Neural cell (in vitro differentiated cells): ENCODE data around the gene AGAP3. TPM values are rescaled to one million over a fixed set of nuclear protein-coding genes. Genes with fewer than 3 reads are reported as not detected.

Experiments
- H2AFZ ChIP-seq: fragments of 200-600, 300-800 bp; sonication (generic), shearing (Covaris generic); 2 replicates; pipeline ENCODE4 v1.6.0; 2014; ENCODE audit warnings: low read depth, mild to moderate bottlenecking, antibody characterized with exemption, low read length, moderate library complexity
- H3F3A ChIP-seq: fragments of 200-600 bp; shearing (Covaris generic); 2 replicates; pipeline ENCODE4 v1.6.1; 2016; ENCODE audit warnings: mild to moderate bottlenecking, moderate library complexity, mixed read lengths, antibody characterized with exemption, low read length; ENCODE audit not compliant: insufficient read depth, poor library complexity, severe bottlenecking
- H3K27ac ChIP-seq: fragments of 200-600, 300-800 bp; sonication (generic), shearing (Covaris generic); 2 replicates; pipeline ENCODE4 v1.5.1; 2014; ENCODE audit warnings: mild to moderate bottlenecking, low read length, moderate library complexity
- H3K27me3 ChIP-seq: fragments of 300-800, 200-600 bp; sonication (generic), shearing (Covaris generic); 2 replicates; pipeline ENCODE4 v1.6.0; 2014; ENCODE audit warnings: mild to moderate bottlenecking, low read depth, low read length, moderate library complexity; ENCODE audit not compliant: insufficient read depth
- H3K36me3 ChIP-seq: fragments of 300-800, 200-600 bp; sonication (generic), shearing (Covaris generic); 2 replicates; pipeline ENCODE4 v1.5.1; 2014; ENCODE audit warnings: mild to moderate bottlenecking, antibody characterized with exemption, low read length, moderate library complexity; ENCODE audit not compliant: insufficient read depth
- H3K4me2 ChIP-seq: fragments of 300-800, 200-600 bp; sonication (generic), shearing (Covaris generic); 2 replicates; pipeline ENCODE4 v1.6.0; 2014; ENCODE audit warnings: mild to moderate bottlenecking, low read length
- H3K4me3 ChIP-seq: fragments of 300-800, 200-600 bp; sonication (generic), shearing (Covaris generic); 2 replicates; pipeline ENCODE4 v1.5.1; 2014; ENCODE audit warnings: mild to moderate bottlenecking, low read length, moderate library complexity
- H3K79me2 ChIP-seq: fragments of 200-600 bp; shearing (Covaris generic); replicated peaks from 2 replicates; pipeline ENCODE4 v1.6.0; 2014; ENCODE audit warnings: mild to moderate bottlenecking, low read length, moderate library complexity; ENCODE audit not compliant: insufficient read depth
- H3K9ac ChIP-seq: fragments of 300-800, 200-600 bp; sonication (generic), shearing (Covaris generic); 2 replicates; pipeline ENCODE4 v1.6.1; 2016; ENCODE audit warnings: mild to moderate bottlenecking, low read length, mixed read lengths
- H3K9me2 ChIP-seq: fragments of 200-600 bp; shearing (Covaris generic); 2 replicates; pipeline ENCODE4 v1.6.1; 2016; ENCODE audit warnings: mild to moderate bottlenecking, low read length, mixed read lengths; ENCODE audit not compliant: insufficient read depth
- H3K9me3 ChIP-seq: fragments of 200-600, 300-800 bp; sonication (generic), shearing (Covaris generic); 2 replicates; pipeline ENCODE4 v1.6.1; 2016; ENCODE audit warnings: mild to moderate bottlenecking, mixed run types, low read length, moderate library complexity, mixed read lengths
- H4K20me1 ChIP-seq: fragments of 200-600 bp; shearing (Covaris generic); 2 replicates; pipeline ENCODE4 v1.6.1; 2016; ENCODE audit warnings: mild to moderate bottlenecking, mixed run types; ENCODE audit not compliant: insufficient read depth
- CTCF ChIP-seq: fragments of 450-650 bp; IDR thresholded peaks from 2 replicates; pipeline ENCODE4 v1.5.1; 2014; ENCODE audit warnings: antibody characterized with exemption, mild to moderate bottlenecking, moderate library complexity; ENCODE audit not compliant: poor library complexity, severe bottlenecking
- EZH2 ChIP-seq: fragments of 200-600, 300-800 bp; shearing (Covaris generic), sonication (generic); IDR thresholded peaks from 2 replicates; pipeline ENCODE4 v1.6.1; 2014; ENCODE audit warnings: antibody characterized with exemption, low read length, borderline replicate concordance, mild to moderate bottlenecking; ENCODE audit not compliant: insufficient read depth, poor library complexity, severe bottlenecking
- MXI1 ChIP-seq: fragments of 450-650 bp; conservative IDR thresholded peaks from 2 replicates; pipeline ENCODE4 v1.6.1; 2014; ENCODE audit warnings: antibody characterized with exemption, mild to moderate bottlenecking; ENCODE audit not compliant: poor library complexity, severe bottlenecking
- POLR2AphosphoS5 ChIP-seq: IDR thresholded peaks from 2 replicates; pipeline ENCODE4 v1.6.1; 2012
- SMC3 ChIP-seq: fragments of 450-650 bp; conservative IDR thresholded peaks from 2 replicates; pipeline ENCODE4 v1.6.1; 2014; ENCODE audit warnings: antibody characterized with exemption, mild to moderate bottlenecking, moderate library complexity; ENCODE audit not compliant: poor library complexity
- TAF1 ChIP-seq: IDR thresholded peaks from 2 replicates; pipeline ENCODE4 v1.6.1; 2012; ENCODE audit warnings: low read depth
- polyA plus RNA-seq: library from polyadenylated mRNA; depleted of rRNA; stranded (reverse); fragments of >200 nt; gene quantifications from 2 replicates; pipeline ENCODE4 v1.2.3, GENCODE V29; 2014
- TF ChIP-seq, protein P1 (sequence below): IDR thresholded peaks from 2 replicates; pipeline ENCODE4 v1.6.1; 2012; ENCODE audit warnings: borderline replicate concordance

Gene AGAP3
- polyA plus RNA-seq, 1 donor from 2014 or later, result 117 TPM

DNA sequence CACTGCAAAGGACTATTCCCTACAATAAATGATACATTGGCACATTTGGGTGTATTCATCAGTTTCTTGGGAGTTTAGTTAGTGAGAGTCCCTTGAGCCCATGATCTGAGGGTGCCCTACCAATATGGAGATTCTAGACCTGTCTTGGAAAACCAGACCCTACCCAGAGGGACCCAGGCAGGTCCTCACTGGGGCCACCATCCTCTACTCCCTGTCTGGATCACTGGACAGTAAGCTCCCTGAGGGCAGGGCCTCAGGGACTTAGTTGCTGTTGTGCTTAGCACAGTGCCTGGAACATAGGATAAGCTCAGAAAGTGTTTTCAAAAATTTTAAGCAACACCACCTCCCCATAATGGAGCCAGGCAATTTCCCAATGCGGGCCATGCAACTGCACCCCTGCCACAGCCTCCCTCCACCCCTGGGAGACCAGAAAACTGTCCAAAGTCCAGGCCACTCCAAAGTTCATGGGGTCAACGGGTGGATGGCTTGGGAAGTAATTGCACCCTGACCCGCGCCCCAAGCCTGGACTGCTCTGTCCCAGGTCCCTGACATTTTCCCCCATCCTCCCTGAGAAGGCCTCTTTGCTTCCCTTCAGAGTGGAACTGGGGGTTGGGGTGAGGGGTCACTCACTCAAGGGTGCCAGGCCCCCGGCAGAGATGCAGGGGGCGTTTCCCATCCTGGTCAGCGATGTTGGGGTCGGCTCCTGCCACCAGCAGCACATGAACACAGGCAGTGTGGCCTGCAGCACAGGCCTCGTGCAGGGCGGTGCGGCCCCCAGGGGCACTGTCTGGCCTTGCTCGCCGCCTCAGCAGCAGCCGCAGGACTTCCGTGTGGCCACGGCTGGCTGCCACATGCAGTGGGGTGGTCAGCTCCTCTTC is 99.7 kb downstream of the AGAP3 start:
- no peaks in the 10 kb centered on the region for H3K9me2 ChIP-seq
- H4K20me1 ChIP-seq, result no peaks in the 10 kb centered on the region
- no peak overlapping the region for H3K9ac ChIP-seq
- H3K4me3 ChIP-seq, result no peak overlapping the region
- no peaks in the 10 kb centered on the region for H3K79me2 ChIP-seq
- no peaks in the 10 kb centered on the region for H3K36me3 ChIP-seq
- no peaks in the 10 kb centered on the region for H3K9me3 ChIP-seq
- no peaks in the 10 kb centered on the region for H3K27me3 ChIP-seq
- TF ChIP-seq CTCF, result no peak
- TF ChIP-seq, protein P1, sequence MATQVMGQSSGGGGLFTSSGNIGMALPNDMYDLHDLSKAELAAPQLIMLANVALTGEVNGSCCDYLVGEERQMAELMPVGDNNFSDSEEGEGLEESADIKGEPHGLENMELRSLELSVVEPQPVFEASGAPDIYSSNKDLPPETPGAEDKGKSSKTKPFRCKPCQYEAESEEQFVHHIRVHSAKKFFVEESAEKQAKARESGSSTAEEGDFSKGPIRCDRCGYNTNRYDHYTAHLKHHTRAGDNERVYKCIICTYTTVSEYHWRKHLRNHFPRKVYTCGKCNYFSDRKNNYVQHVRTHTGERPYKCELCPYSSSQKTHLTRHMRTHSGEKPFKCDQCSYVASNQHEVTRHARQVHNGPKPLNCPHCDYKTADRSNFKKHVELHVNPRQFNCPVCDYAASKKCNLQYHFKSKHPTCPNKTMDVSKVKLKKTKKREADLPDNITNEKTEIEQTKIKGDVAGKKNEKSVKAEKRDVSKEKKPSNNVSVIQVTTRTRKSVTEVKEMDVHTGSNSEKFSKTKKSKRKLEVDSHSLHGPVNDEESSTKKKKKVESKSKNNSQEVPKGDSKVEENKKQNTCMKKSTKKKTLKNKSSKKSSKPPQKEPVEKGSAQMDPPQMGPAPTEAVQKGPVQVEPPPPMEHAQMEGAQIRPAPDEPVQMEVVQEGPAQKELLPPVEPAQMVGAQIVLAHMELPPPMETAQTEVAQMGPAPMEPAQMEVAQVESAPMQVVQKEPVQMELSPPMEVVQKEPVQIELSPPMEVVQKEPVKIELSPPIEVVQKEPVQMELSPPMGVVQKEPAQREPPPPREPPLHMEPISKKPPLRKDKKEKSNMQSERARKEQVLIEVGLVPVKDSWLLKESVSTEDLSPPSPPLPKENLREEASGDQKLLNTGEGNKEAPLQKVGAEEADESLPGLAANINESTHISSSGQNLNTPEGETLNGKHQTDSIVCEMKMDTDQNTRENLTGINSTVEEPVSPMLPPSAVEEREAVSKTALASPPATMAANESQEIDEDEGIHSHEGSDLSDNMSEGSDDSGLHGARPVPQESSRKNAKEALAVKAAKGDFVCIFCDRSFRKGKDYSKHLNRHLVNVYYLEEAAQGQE, result no peak
- no peak for TF ChIP-seq EZH2
- no peak for TF ChIP-seq MXI1
- TF ChIP-seq POLR2AphosphoS5, result no peak
- H3K27ac ChIP-seq, result no peak overlapping the region
- H2AFZ ChIP-seq, result no peak overlapping the region
- no peaks in the 10 kb centered on the region for H3F3A ChIP-seq
- no peak overlapping the region for H3K4me2 ChIP-seq

DNA sequence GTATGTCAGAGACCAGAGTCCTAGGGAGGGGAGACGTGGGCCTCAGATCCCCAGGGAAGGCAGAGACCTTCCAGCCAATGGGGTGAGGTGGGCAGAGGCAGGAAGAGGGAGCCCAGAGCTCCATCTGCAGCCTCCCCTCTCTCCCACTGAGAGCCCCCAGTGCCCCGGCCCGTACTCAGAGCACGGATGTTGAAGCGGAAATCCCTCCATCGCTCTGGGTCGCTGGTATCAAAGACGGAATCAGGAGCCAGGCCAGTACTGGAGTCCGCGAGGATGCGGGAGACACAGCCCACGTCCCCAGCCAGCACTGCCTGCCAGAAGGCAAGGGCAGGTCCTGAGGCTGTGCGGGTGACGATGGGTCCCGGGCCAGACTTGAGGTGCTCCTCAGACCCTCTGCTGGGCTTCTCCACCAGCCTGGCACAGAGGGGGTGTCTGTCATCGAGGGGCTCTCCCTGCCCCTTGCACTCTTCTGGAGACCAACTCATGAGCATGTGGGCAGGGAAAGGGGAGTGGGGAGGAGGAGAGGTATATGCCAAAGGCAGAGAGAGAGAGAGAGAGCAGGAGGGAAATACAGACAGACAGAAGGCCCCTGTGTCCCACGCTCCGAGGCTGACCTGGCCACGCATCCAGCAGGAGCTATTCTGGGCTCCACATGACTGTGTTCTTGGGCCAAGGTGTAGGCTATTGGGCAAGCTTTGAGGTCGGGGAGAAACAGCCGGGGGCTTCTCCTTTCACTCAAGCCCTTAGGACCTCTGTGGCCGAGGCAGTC is 100.5 kb downstream of the AGAP3 start, which contains the start of gene ASB10:
ASB10 (minus strand) TSS at position 611 of the 769 bp plus-strand sequence; CDS start at position 491, 120 bp downstream.
- H3K79me2 ChIP-seq, result no peaks in the 10 kb centered on the region
- H3K36me3 ChIP-seq, result no peaks in the 10 kb centered on the region
- H3K9ac ChIP-seq, result no peak within 1 kb of the TSS
- no peaks in the 10 kb centered on the region for H3K9me2 ChIP-seq
- no peak within 1 kb of the TSS for H3K4me3 ChIP-seq
- H3K27ac ChIP-seq, result no peak within 1 kb of the TSS
- no peaks in the 10 kb centered on the region for H3K9me3 ChIP-seq
- H4K20me1 ChIP-seq, result no peaks in the 10 kb centered on the region
- TF ChIP-seq, protein P1, result no peak
- TF ChIP-seq EZH2 (no peak), MXI1 (no peak), SMC3 (no peak), CTCF (no peak), TAF1 (no peak), POLR2AphosphoS5 (no peak)
- H3K27me3 ChIP-seq, result no peaks in the 10 kb centered on the region
- no peak within 1 kb of the TSS for H3K4me2 ChIP-seq
- H3F3A ChIP-seq, result no peaks in the 10 kb centered on the region
- no peak within 1 kb of the TSS for H2AFZ ChIP-seq
